NOMO-1 (cell line): ENCODE data around the gene SIPA1L3.
"Not testable (repeated sequence)": the region's sequence is repeated elsewhere in the genome, so short reads cannot be mapped to it uniquely, and the experiment has no call there.

Source experiments
- DNase-seq, 2 experiments: peaks; one replicate each; lab custom pipeline; 2025; ENCODE audit not compliant: unreplicated experiment in 2 of 2; lab: John Stamatoyannopoulos, UW

SIPA1L3 gene

GRCh38 chr19:38061294-38061693 lies 154.3 kb downstream of the SIPA1L3 start:
- DNase-seq = no peak

- no peak for DNase-seq
These were observed 156.2 kb downstream of the SIPA1L3 start for GRCh38 chr19:38062959-38063761.

- no peak for DNase-seq
These were observed 156.9 kb downstream of the SIPA1L3 start for GRCh38 chr19:38063928-38064327.

- no peak for DNase-seq
These were observed 157.8 kb downstream of the SIPA1L3 start for GRCh38 chr19:38064661-38065425.

- not testable (repeated sequence) for DNase-seq
These were observed 158.8 kb downstream of the SIPA1L3 start for GRCh38 chr19:38065775-38066174.

- no peak for DNase-seq
These were observed 161.8 kb downstream of the SIPA1L3 start for GRCh38 chr19:38068826-38069225.

GRCh38 chr19:38070573-38070972 lies 163.6 kb downstream of the SIPA1L3 start:
- no peak for DNase-seq

GRCh38 chr19:38071054-38071453 lies 164.0 kb downstream of the SIPA1L3 start:
- not testable (repeated sequence) for DNase-seq

GRCh38 chr19:38071647-38072046 lies 164.6 kb downstream of the SIPA1L3 start:
- DNase-seq = no peak

- DNase-seq = no peak
These were observed 166.1 kb downstream of the SIPA1L3 start for GRCh38 chr19:38072776-38073750.

- DNase-seq = no peak
These were observed 167.1 kb downstream of the SIPA1L3 start for GRCh38 chr19:38073841-38074685.

GRCh38 chr19:38076337-38076736 lies 169.3 kb downstream of the SIPA1L3 start:
- no peak for DNase-seq

- no peak for DNase-seq
These were observed 171.4 kb downstream of the SIPA1L3 start for GRCh38 chr19:38078302-38078930.

GRCh38 chr19:38079926-38080380 lies 172.9 kb downstream of the SIPA1L3 start:
- peak; percentile 10 to 49 for DNase-seq

GRCh38 chr19:38081547-38082255 lies 174.7 kb downstream of the SIPA1L3 start:
- no peak for DNase-seq

GRCh38 chr19:38082256-38083118 lies 175.5 kb downstream of the SIPA1L3 start:
- DNase-seq = no peak

- no peak for DNase-seq
These were observed 177.2 kb downstream of the SIPA1L3 start for GRCh38 chr19:38084196-38084595.

GRCh38 chr19:38089440-38089839 lies 182.4 kb downstream of the SIPA1L3 start:
- DNase-seq = no peak
